HEK293 (cell line): Measurements from ENCODE around the gene EFCAB11.

Experiments
- CTCF ChIA-PET: fragments of 350-600 bp; formaldehyde crosslinking; extraction: SDS; loops from one replicate; lab custom pipeline; 2021; ENCODE audit warnings: antibody characterized with exemption; lab: Yijun Ruan, JAX
- POLR2A ChIA-PET: fragments of 300-600 bp; formaldehyde crosslinking; extraction: SDS; loops from one replicate; lab custom pipeline; 2020; ENCODE audit warnings: antibody characterized with exemption, inconsistent platforms; lab: Yijun Ruan, JAX
- H3K27ac ChIP-seq: fragments of 200-500 bp; sonication (Bioruptor generic); 2 replicates; pipeline ENCODE4 v1.5.1; 2014; ENCODE audit warnings: low read depth, low read length, control low read depth, inconsistent platforms; ENCODE audit errors: extremely low read depth
- H3K36me3 ChIP-seq, 2 experiments: fragments of 200-500 bp in 1 of 2; sonication (Bioruptor generic) in 1 of 2; 1 replicate in 1 of 2; 2 replicates in 1 of 2; pipeline ENCODE4 v1.5.1; 2014 to 2017; ENCODE audit warnings: inconsistent platforms in 2 of 2, low read length in 2 of 2; ENCODE audit not compliant: control insufficient read depth in 2 of 2, insufficient read depth in 1 of 2
- H3K4me1 ChIP-seq: fragments of 200-500 bp; sonication (Bioruptor generic); 2 replicates; pipeline ENCODE4 v1.5.1; 2014; ENCODE audit warnings: mild to moderate bottlenecking, low read length, inconsistent platforms; ENCODE audit not compliant: control insufficient read depth, insufficient read depth
- H3K4me3 ChIP-seq: 2 replicates; pipeline ENCODE4 v1.5.1; 2011; ENCODE audit warnings: low read depth, mild to moderate bottlenecking, control low read depth, low read length, moderate library complexity
- H3K9me3 ChIP-seq: fragments of 200-500 bp; sonication (Bioruptor generic); 2 replicates; pipeline ENCODE4 v1.5.1; 2014; ENCODE audit warnings: low read depth, low read length, inconsistent platforms; ENCODE audit not compliant: control insufficient read depth, insufficient read depth
- GLIS2 ChIP-seq: fragments of 450-650 bp; formaldehyde crosslinking; IDR thresholded peaks from 2 replicates; pipeline ENCODE4 v1.5.1; 2016; ENCODE audit warnings: missing biosample characterization, missing genetic modification characterization
- SETDB1 ChIP-seq: IDR thresholded peaks from one replicate; pipeline ENCODE4 v1.6.1; 2017; ENCODE audit warnings: mild to moderate bottlenecking, low read length, moderate library complexity, mixed read lengths; ENCODE audit not compliant: insufficient read length
- SP3 ChIP-seq: fragments of 450-650 bp; formaldehyde crosslinking; IDR thresholded peaks from 2 replicates; pipeline ENCODE4 v1.5.1; 2016; ENCODE audit warnings: missing biosample characterization, missing genetic modification characterization
- ZBTB44 ChIP-seq: fragments of 450-650 bp; IDR thresholded peaks from 2 replicates; pipeline ENCODE4 v1.5.1; 2018; ENCODE audit warnings: missing biosample characterization, mild to moderate bottlenecking, missing genetic modification characterization
- ZBTB8A ChIP-seq: fragments of 450-650 bp; formaldehyde crosslinking; IDR thresholded peaks from 2 replicates; pipeline ENCODE4 v1.5.1; 2016; ENCODE audit warnings: missing biosample characterization, missing genetic modification characterization
- ZNF10 ChIP-seq: fragments of 450-650 bp; formaldehyde crosslinking; IDR thresholded peaks from 2 replicates; pipeline ENCODE4 v1.5.1; 2017; ENCODE audit warnings: missing biosample characterization, missing genetic modification characterization
- ZNF140 ChIP-seq: fragments of 450-650 bp; formaldehyde crosslinking; IDR thresholded peaks from 2 replicates; pipeline ENCODE4 v1.5.1; 2016; ENCODE audit warnings: missing biosample characterization, missing genetic modification characterization
- ZNF211 ChIP-seq: fragments of 450-650 bp; formaldehyde crosslinking; IDR thresholded peaks from 2 replicates; pipeline ENCODE4 v1.5.1; 2016; ENCODE audit warnings: low read depth, missing biosample characterization, missing genetic modification characterization
- ZNF335 ChIP-seq: fragments of 450-650 bp; formaldehyde crosslinking; conservative IDR thresholded peaks from 2 replicates; pipeline ENCODE4 v1.5.1; 2016; ENCODE audit warnings: missing biosample characterization, missing genetic modification characterization
- ZNF350 ChIP-seq: fragments of 450-650 bp; formaldehyde crosslinking; IDR thresholded peaks from 2 replicates; pipeline ENCODE4 v1.5.0; 2017; ENCODE audit warnings: missing biosample characterization, mild to moderate bottlenecking, missing genetic modification characterization
- ZNF544 ChIP-seq: fragments of 450-650 bp; formaldehyde crosslinking; IDR thresholded peaks from 2 replicates; pipeline ENCODE4 v1.5.0; 2017; ENCODE audit warnings: missing biosample characterization, missing genetic modification characterization
- ZNF585B ChIP-seq: fragments of 450-650 bp; formaldehyde crosslinking; IDR thresholded peaks from 2 replicates; pipeline ENCODE4 v1.5.1; 2016; ENCODE audit warnings: missing biosample characterization, missing genetic modification characterization
- ZNF596 ChIP-seq: fragments of 450-650 bp; IDR thresholded peaks from 2 replicates; pipeline ENCODE4 v1.5.0; 2018; ENCODE audit warnings: missing biosample characterization, mild to moderate bottlenecking, missing genetic modification characterization, moderate library complexity
- ZNF623 ChIP-seq: fragments of 450-650 bp; formaldehyde crosslinking; IDR thresholded peaks from 2 replicates; pipeline ENCODE4 v1.5.1; 2016; ENCODE audit warnings: missing biosample characterization, missing genetic modification characterization
- ZNF785 ChIP-seq: fragments of 450-650 bp; formaldehyde crosslinking; IDR thresholded peaks from 2 replicates; pipeline ENCODE4 v1.5.1; 2016; ENCODE audit warnings: missing biosample characterization, missing genetic modification characterization
- ZNF837 ChIP-seq: fragments of 450-650 bp; formaldehyde crosslinking; IDR thresholded peaks from 2 replicates; pipeline ENCODE4 v1.5.1; 2016; ENCODE audit warnings: missing biosample characterization, missing genetic modification characterization
- TF ChIP-seq, protein P1 (sequence below): fragments of 450-650 bp; formaldehyde crosslinking; IDR thresholded peaks from 2 replicates; pipeline ENCODE4 v1.5.1; 2016; ENCODE audit warnings: missing biosample characterization, missing genetic modification characterization
- TF ChIP-seq, protein P2 (sequence below): fragments of 450-650 bp; formaldehyde crosslinking; IDR thresholded peaks from 2 replicates; pipeline ENCODE4 v1.5.0; 2017; ENCODE audit warnings: missing biosample characterization, missing genetic modification characterization, borderline replicate concordance
- TF ChIP-seq, protein P3 (sequence below): fragments of 450-650 bp; formaldehyde crosslinking; IDR thresholded peaks from 2 replicates; pipeline ENCODE4 v1.5.1; 2016; ENCODE audit warnings: missing biosample characterization, missing genetic modification characterization

The EFCAB11 gene

DNA sequence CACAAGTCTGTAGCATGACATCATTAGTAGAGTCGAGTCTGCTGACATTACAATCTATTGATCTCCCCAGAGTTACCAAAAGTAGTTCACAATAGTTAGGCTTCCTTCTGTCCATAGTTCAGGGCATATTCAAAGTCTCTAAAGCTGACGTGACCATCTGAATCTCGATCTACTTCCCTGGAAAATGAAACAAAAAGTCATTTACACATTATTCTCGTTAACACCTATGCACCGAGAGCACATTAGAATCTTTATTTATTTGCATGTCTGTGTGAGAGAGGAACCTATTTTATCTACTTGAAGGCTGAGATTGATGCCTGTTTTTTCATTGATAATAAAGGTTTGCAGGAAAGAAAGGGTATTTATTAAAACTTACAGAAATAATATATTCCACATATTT is 157.4 kb downstream of the EFCAB11 start:
- Histone ChIP-seq H3K36me3 (no peaks in the 10 kb centered on the region), H3K9me3 (no peaks in the 10 kb centered on the region), H3K4me3 (no peak overlapping the region), H3K4me1 (no peaks in the 10 kb centered on the region), H3K27ac (no peak overlapping the region)
- TF ChIP-seq SETDB1 (no peak), ZBTB44 (tag by site-specific recombination) (no peak), ZBTB8A (tag by site-specific recombination) (no peak), ZNF837 (tag by site-specific recombination) (no peak), ZNF350 (tag by site-specific recombination) (no peak), SP3 (tag by site-specific recombination) (no peak)
- TF ChIP-seq, protein P1, sequence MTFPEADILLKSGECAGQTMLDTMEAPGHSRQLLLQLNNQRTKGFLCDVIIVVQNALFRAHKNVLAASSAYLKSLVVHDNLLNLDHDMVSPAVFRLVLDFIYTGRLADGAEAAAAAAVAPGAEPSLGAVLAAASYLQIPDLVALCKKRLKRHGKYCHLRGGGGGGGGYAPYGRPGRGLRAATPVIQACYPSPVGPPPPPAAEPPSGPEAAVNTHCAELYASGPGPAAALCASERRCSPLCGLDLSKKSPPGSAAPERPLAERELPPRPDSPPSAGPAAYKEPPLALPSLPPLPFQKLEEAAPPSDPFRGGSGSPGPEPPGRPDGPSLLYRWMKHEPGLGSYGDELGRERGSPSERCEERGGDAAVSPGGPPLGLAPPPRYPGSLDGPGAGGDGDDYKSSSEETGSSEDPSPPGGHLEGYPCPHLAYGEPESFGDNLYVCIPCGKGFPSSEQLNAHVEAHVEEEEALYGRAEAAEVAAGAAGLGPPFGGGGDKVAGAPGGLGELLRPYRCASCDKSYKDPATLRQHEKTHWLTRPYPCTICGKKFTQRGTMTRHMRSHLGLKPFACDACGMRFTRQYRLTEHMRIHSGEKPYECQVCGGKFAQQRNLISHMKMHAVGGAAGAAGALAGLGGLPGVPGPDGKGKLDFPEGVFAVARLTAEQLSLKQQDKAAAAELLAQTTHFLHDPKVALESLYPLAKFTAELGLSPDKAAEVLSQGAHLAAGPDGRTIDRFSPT (tag by site-specific recombination) = no peak
- CTCF ChIA-PET = no interaction called here
- POLR2A ChIA-PET = no interaction called here

DNA sequence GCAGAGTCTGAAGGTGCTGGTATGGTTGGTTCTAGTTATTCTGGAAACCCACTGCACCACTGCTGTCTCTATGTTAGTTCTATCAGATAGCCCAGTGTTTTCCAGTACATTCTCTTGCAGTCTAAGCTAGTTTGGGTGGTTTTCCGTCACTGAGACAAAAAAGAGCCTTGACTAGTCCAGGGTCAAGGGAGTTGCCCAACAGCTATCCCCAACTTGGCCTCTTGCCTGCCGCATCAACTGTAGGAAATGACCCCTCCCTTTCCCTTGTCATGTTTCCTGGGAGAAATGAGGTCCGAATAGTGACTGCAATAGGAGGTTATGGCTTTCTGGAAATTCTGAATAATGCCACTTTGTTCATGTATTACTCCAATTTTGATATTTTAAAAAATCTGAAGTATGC is 160.4 kb downstream of the EFCAB11 start:
- ChIA-PET POLR2A (no interaction called here), CTCF (no interaction called here)
- no peaks in the 10 kb centered on the region for H3K4me1 ChIP-seq
- no peaks in the 10 kb centered on the region for H3K9me3 ChIP-seq
- no peaks in the 10 kb centered on the region for H3K36me3 ChIP-seq
- no peak overlapping the region for H3K27ac ChIP-seq
- TF ChIP-seq ZNF140 (tag by site-specific recombination) (no peak), GLIS2 (tag by site-specific recombination) (no peak), ZNF623 (tag by site-specific recombination) (no peak), ZNF785 (tag by site-specific recombination) (no peak), ZNF585B (tag by site-specific recombination) (no peak), ZNF10 (tag by site-specific recombination) (no peak)
- TF ChIP-seq, protein P2, sequence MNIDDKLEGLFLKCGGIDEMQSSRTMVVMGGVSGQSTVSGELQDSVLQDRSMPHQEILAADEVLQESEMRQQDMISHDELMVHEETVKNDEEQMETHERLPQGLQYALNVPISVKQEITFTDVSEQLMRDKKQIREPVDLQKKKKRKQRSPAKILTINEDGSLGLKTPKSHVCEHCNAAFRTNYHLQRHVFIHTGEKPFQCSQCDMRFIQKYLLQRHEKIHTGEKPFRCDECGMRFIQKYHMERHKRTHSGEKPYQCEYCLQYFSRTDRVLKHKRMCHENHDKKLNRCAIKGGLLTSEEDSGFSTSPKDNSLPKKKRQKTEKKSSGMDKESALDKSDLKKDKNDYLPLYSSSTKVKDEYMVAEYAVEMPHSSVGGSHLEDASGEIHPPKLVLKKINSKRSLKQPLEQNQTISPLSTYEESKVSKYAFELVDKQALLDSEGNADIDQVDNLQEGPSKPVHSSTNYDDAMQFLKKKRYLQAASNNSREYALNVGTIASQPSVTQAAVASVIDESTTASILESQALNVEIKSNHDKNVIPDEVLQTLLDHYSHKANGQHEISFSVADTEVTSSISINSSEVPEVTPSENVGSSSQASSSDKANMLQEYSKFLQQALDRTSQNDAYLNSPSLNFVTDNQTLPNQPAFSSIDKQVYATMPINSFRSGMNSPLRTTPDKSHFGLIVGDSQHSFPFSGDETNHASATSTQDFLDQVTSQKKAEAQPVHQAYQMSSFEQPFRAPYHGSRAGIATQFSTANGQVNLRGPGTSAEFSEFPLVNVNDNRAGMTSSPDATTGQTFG (tag by site-specific recombination) = no peak
- H3K4me3 ChIP-seq = no peak overlapping the region

GRCh38 chr14:89793367-89793716 is 161.2 kb downstream of the EFCAB11 start:
- CTCF ChIA-PET = no interaction called here
- no peaks in the 10 kb centered on the region for H3K9me3 ChIP-seq
- TF ChIP-seq ZNF544 (tag by site-specific recombination) = no peak
- TF ChIP-seq, protein P3, sequence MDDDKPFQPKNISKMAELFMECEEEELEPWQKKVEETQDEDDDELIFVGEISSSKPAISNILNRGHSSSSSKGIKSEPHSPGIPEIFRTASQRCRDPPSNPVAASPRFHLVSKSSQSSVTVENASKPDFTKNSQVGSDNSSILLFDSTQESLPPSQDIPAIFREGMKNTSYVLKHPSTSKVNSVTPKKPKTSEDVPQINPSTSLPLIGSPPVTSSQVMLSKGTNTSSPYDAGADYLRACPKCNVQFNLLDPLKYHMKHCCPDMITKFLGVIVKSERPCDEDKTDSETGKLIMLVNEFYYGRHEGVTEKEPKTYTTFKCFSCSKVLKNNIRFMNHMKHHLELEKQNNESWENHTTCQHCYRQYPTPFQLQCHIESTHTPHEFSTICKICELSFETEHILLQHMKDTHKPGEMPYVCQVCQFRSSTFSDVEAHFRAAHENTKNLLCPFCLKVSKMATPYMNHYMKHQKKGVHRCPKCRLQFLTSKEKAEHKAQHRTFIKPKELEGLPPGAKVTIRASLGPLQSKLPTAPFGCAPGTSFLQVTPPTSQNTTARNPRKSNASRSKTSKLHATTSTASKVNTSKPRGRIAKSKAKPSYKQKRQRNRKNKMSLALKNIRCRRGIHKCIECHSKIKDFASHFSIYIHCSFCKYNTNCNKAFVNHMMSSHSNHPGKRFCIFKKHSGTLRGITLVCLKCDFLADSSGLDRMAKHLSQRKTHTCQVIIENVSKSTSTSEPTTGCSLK (tag by site-specific recombination) = no peak
- TF ChIP-seq ZNF335 = no peak
- TF ChIP-seq ZNF211 (tag by site-specific recombination) = no peak
- no peak for TF ChIP-seq ZNF596 (tag by site-specific recombination)
- TF ChIP-seq, all 188 proteins: peak for 0
- POLR2A ChIA-PET = no interaction called here
- H3K4me1 ChIP-seq = no peaks in the 10 kb centered on the region
- H3K27ac ChIP-seq = no peak overlapping the region
- H3K36me3 ChIP-seq = no peaks in the 10 kb centered on the region
- H3K4me3 ChIP-seq = no peak overlapping the region
